Prostate gland (tissue), 2 donors: Measurements from ENCODE around the gene PBX4.

ENCODE experiments used
- CTCF ChIP-seq, 4 experiments: fragments of 200-600 bp in 2 of 4; fragments of 450-650 bp in 2 of 4; sonication (generic) in 2 of 4; IDR thresholded peaks; 1 replicate in 3 of 4; 2 replicates in 1 of 4; pipeline ENCODE4 v1.5.1; 2016 to 2019; ENCODE audit warnings: antibody characterized with exemption in 4 of 4, mild to moderate bottlenecking in 2 of 4, moderate library complexity in 2 of 4
- POLR2AphosphoS5 ChIP-seq: sonication (generic); formaldehyde crosslinking; IDR thresholded peaks from one replicate; pipeline ENCODE4 v1.6.1; 2017; ENCODE audit warnings: antibody characterized with exemption

GRCh38 chr19:19632661-19633060 is 14.2 kb upstream of the PBX4 start:
- TF ChIP-seq CTCF (IDR thresholded peaks at IDR 0.05) (no peak), POLR2AphosphoS5 (no peak)
